ENCODE measurements around the gene DLGAP4. TPM values are rescaled to one million over a fixed set of nuclear protein-coding genes. Genes with fewer than 3 reads are reported as not detected.

DLGAP4 gene
- total RNA-seq, 1 experiment from 2014 or later, result 18.3 TPM

DNA sequence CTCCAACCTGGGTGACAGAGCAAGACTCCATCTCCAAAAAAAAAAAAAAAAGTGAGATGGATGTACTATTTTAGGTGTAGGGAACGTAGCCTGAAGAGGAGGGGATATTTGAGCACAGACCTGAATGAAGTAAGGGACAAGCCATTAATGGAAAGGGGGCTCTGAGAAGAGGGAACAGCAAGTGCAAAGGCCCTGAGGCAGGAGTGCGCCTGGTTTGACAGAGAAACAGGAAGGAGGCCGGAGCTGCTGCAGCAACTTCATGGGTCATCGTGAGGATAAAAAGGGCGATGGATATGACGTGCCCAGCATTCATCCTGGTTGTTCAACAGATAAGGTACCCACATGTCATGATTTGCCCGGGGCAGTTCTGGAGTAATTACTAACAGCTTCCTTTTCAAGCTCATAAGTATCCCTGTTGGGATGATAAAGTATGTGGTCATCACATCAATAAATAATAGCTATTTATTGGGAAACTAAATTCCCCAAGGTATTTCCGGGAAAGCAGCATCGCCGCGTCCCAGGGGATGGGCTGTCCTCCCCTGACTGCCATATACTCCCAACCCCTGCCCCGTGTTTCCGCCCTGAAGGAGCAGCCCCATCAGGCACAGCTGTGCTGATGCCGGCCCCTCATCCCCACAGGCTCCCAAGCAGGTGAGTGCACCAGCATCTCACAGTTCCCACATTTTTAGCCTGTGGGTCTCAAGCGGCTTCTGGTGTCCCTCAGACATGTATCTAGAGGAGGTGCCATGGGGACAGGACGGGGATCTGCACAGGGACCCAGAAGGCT, 43.4 kb downstream of the DLGAP4 start:
- peak; percentile 75 for DNase-seq (ENCODE audit: low read depth)

- no peak for DNase-seq (ENCODE audit: low read depth)
Measured at GRCh38 chr20:36350439-36350838, 44.3 kb downstream of the DLGAP4 start.

GRCh38 chr20:36351937-36352336, 45.8 kb downstream of the DLGAP4 start:
- DNase-seq (ENCODE audit: low read depth), result no peak

GRCh38 chr20:36352843-36353553, 46.9 kb downstream of the DLGAP4 start:
- no peak for DNase-seq (ENCODE audit: low read depth)

DNA sequence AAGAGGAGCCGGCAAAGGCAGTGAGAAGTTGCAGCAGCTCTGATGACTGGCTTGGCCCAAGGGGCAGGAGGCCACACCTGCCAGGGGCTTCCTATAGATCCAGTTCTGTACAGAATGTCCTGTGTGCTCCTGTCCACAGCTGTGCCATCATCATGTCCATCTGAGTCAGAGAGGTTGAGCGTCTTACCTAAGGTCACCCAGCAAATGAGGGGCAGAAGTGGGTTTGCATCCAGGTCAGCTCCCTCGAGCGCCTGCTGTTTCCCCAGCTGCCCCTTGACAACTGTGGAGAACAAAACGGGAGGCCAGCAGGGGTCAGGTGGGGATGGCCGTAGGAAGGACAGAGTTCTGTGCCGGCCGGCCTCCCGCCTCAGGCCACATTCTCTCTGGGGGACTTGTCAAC, 47.6 kb downstream of the DLGAP4 start:
- DNase-seq (ENCODE audit: low read depth), result no peak

DNA sequence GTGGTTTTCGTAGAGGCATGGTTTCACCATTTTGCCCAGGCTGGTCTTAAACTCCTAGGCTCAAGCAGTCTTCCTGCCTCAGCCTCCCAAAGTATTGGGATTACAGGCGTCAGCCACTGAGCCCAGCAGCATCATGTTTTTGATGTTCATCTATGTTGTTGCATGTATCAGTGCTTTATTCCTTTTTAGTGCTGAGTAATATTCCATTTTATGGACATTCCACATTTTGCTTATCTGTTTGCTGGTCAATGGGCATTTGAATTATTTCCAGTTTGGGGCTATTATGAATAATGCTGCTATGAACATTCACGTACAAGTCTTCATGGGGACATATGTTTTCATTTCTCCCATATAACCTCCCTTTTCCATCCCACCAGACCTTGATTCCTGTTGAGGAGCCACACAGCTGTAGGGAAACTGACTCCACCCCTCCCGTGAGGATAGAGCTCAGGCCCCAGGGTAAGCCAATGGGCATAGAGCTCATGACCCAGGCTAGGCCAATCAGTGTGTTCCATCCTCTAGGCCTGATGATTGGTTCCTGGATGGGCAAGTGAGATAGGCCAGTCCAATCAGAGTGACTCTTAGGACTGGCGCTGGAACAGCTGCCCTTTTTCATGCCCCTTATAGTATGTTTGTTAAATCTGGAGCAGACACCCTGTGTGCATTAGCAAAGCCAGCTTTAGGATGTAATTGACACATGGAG, 49.5 kb downstream of the DLGAP4 start:
- peak; percentile 24 for DNase-seq (ENCODE audit: low read depth)

DNA sequence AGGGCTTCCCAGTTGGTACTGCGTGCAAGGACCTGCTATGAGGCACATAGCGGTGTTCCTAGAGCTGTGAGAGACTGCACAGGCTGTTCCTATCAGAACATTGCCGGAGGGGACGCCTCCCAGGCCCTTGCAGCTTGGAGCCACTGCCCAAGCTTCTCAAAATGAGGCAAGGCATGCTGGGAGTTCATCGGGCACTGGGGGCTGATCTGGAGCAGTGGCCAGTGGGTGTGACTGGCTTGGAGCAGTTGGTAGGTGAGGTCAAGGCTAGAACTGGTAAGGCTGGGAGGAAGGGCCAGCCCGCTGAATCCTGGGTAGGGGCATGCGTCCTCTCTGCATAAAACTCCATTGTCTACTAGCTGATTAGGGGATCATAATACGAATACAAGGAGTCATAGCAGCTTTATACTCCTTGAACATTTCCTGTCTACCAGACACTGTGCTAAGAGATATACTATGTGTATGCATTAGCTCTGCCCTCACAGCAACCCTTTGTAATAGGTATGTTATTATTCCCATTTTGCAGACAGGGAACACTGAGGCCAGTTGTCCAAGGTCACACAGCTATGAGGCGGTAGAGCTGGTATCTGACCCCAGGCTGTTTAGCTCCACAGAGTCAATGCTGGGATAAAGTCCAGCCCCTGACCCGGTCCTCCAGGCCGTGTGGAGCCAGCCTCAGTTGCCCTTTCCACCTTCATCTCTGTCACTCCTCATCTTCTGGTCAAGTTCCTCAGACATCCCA, 53.7 kb downstream of the DLGAP4 start:
- DNase-seq (ENCODE audit: low read depth), result no peak

- DNase-seq (ENCODE audit: low read depth), result no peak
Measured at GRCh38 chr20:36360429-36360828, 54.3 kb downstream of the DLGAP4 start.

DNA sequence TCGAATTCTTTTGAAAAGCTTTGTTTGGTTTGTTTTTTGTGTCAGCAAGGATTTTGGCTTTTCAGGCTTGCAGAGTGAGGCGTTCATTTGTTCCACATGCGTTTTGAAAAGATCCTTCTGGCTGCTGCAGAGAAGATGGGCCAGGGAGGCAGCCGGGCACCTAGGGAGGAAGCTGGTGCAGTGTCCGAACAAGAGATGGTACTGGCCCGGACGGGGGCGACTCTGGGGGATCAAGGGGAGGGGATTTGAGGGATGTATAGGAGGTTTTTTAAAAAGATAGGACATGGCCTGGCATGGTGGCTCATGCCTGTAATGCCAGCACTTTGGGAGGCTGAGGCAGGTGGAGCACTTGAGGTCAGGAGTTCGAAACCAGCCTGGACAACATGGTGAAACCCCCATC, 55.3 kb downstream of the DLGAP4 start:
- DNase-seq (ENCODE audit: low read depth), result no peak

- DNase-seq (ENCODE audit: low read depth), result no peak
Measured at GRCh38 chr20:36362261-36362660, 56.1 kb downstream of the DLGAP4 start.

- no peak for DNase-seq (ENCODE audit: low read depth)
Measured at GRCh38 chr20:36362978-36363713, 57.0 kb downstream of the DLGAP4 start.

GRCh38 chr20:36364506-36364905, 58.4 kb downstream of the DLGAP4 start:
- no peak for DNase-seq (ENCODE audit: low read depth)

DNA sequence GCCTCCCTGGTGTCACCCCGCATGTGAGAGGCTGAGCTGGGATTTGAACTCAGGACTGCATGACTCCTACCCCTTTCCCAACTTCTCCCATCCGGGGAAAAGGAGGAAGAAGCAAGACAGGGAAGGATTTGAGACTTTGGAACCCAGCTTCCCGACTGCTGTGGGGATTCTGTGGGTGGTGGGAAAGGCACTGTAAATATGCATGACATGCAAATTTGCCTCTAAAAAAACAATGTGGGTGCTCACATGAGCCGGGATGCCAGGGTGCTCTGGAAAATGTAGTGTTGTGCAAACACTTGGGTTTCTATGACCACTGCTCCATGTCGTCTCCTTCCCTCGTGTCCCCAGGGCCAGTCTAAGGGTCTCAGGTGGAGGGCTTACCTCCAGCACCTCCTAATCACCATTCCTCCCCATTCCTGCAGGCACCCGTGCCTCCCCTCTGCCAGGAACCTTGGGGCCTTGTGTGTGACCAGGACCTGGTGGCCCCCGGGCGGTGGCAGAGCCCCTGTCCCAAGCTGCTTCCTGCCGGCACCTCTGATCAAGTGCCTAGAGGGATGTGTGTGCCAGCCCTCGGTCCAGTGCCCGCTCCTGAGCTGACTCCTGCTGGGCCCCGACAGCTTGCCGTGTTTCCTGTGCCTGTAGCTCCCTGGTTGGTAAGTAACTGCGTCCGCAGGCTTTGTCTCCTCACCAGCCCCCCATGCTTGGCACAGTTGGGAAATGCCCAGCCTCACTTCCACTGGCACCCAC, 60.7 kb downstream of the DLGAP4 start:
- no peak for DNase-seq (ENCODE audit: low read depth)

DNA sequence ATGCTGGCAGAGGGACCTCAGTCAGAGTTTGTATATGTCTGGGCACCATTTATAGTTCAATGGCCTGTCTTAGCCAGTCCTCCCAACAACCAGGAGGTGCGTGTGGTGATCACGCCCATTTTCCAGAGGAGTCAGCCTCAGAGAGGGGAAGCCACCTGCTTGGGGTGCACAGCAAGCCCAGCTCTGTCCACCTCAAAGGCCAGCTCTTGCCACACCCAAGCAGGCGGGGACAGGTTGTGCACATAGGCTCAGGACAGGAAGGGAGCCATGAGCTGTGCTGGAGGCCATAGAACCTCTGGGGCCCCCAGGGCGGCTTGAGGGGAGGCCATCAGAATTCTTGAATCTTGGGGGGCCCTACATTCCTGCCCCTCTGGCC, 61.2 kb downstream of the DLGAP4 start:
- no peak for DNase-seq (ENCODE audit: low read depth)

- no peak for DNase-seq (ENCODE audit: low read depth)
Measured at GRCh38 chr20:36367907-36368799, 62.0 kb downstream of the DLGAP4 start.

GRCh38 chr20:36368869-36369268, 62.7 kb downstream of the DLGAP4 start:
- DNase-seq (ENCODE audit: low read depth), result no peak

DNA sequence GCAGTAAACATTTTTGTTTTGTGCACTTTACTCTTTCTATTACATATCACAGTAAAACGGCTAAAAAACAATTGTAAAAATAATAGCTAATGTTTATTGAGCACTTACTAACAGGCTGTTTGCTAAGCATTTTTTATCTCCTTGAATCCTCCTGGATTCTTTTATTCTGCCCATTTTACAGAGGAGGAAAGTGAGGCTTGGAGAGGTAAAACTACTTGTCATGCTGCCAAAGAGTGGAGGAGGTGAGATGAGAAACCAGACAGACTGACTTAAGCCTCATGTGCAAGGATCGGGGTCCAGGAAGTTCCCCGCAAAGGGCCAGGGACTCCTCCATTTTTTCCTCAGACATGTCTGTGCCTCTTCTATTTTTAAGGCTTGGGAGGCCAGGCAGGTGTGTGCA, 63.6 kb downstream of the DLGAP4 start:
- DNase-seq (ENCODE audit: low read depth), result no peak

DNA sequence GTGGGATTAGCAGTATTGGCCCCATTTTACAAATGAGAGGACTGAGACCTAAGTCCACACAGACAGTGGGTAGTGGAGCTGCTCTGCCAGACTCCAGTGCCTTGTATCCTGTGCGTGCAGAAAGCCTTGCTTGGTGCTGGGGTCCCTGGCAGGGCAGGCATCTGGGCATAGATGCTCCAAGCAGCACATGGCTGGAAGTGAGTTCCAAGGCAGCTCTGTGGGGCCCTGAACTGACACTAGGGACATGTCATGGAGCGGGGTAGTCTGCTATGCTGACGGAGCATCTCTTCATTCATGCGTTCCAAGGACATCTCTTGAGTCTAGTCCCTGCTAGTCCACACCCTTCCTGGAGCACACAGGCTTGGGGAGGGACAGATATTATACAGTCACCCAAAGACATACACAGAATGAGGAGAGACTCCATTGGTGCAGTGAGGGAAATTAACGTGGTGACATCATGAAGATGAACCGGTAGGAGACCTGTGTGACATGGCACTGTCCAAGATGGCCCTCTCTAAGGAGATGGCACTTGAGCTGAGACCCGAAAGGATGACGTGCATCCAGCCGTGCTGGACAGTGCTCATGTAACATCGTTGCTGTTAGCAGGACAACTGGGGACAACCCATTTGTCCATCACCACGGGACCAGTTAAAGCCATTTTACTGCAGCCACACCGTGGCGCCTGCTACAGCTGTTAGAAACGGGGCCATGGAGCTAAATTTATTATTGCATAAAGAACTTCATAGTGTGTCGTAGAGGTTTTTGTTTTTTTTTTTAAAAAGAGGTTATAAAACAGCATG, 65.1 kb downstream of the DLGAP4 start:
- no peak for DNase-seq (ENCODE audit: low read depth)

- no peak for DNase-seq (ENCODE audit: low read depth)
Measured at GRCh38 chr20:36372666-36373065, 66.5 kb downstream of the DLGAP4 start.
